Measurements from ENCODE around the gene JPH2.

Gene JPH2

DNA sequence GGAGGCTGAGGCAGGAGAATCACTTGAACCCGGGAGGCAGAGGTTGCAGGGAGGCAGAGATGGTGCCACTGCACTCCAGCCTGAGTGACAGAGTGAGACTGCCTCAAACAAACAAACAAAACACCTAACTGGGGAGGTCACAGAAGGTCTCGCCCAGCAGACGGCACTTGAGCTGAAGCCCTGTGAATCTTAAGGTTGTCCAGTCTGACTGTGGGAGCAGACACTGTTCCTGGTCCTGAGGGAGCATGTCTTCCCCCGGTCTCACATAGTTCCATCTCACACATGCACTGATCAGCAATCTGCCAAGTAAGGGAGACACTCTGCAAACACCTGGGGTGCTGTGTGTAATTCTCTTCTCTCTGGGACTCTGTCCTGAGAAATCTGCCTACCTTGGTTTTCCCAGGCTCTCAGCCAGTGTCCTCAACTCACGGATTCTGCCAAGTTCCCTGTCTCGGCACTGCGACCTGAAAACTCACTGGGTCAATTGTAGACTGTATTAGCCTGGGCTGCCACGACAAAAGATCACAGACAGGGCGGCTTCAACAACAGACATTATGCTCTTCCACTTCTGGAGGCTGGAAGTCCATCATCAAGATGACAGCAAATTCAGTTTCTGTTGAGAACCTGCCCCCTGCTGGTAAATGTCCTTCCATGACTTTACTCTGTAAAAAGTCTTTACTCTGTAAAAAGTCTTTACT is 94.3 kb downstream of the JPH2 start:
- H3K4me3 ChIP-seq (replicated peaks; ENCODE audit: low read depth, low read length): no peak overlapping the region
- TF ChIP-seq, protein P1, sequence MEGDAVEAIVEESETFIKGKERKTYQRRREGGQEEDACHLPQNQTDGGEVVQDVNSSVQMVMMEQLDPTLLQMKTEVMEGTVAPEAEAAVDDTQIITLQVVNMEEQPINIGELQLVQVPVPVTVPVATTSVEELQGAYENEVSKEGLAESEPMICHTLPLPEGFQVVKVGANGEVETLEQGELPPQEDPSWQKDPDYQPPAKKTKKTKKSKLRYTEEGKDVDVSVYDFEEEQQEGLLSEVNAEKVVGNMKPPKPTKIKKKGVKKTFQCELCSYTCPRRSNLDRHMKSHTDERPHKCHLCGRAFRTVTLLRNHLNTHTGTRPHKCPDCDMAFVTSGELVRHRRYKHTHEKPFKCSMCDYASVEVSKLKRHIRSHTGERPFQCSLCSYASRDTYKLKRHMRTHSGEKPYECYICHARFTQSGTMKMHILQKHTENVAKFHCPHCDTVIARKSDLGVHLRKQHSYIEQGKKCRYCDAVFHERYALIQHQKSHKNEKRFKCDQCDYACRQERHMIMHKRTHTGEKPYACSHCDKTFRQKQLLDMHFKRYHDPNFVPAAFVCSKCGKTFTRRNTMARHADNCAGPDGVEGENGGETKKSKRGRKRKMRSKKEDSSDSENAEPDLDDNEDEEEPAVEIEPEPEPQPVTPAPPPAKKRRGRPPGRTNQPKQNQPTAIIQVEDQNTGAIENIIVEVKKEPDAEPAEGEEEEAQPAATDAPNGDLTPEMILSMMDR (IDR thresholded peaks at IDR 0.05; ENCODE audit: low read depth, low read length, missing control alignments): peak; percentile 48
- DNase-seq (ENCODE audit: extremely low read depth, low read depth): no peak

DNA sequence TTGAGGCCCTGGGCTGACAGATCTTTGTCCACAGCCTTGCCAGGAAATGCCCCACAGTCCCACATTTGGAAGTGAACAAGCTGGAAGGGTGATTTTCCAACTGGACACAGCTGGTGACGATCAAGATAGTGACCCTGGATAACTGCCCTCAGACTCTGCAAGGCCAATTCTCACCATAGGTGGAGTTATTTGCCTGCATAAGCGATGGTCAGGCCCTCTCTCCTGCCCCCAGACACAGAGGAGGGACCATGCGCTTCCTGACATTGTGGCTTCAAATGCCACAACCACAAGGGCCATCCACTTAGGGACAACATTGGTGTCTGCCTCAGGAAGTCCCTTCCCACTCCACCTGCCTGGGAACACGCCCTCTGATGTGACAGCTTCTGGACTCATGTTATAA is 96.0 kb downstream of the JPH2 start:
- DNase-seq (ENCODE audit: extremely low read depth, low read depth): no peak
- TF ChIP-seq, protein P1 (IDR thresholded peaks at IDR 0.05; ENCODE audit: low read depth, low read length, missing control alignments): no peak
- H3K4me3 ChIP-seq (replicated peaks; ENCODE audit: low read depth, low read length): no peak overlapping the region

DNA sequence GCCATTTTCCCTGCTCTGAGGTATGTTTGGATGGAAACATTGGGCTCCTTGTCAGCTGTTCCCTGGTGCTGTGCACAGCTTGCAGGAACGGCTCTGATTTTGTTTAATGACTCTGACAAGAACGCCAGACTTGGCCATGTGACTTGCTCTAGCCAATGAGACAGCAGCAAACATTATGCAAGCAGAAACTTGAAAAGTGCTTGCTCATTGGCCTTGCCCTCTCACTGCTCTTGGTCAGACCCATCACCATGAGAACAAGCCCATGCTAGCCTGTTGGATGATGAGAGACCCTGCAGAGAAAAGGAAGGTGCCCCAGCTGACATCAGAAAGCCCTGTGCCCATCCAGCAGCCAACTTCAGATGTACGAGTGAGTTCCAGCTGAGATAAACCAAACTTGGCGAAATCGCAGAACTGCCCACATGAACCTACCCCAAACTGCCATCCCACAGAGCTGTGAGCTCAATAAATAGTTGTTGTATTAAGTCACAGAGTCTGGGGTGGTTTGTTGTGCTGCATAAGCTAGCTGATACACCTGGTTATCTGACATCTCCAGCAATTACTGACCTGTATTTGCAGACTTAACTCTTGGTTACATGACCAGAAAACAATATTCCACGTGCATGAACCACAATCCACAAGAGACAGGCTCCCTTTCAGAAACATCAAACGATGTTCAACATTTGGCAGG is 96.9 kb downstream of the JPH2 start:
- DNase-seq (ENCODE audit: extremely low read depth, low read depth): peak; percentile 44
- TF ChIP-seq, protein P1 (IDR thresholded peaks at IDR 0.05; ENCODE audit: low read depth, low read length, missing control alignments): no peak
- H3K4me3 ChIP-seq (replicated peaks; ENCODE audit: low read depth, low read length): no peak overlapping the region

DNA sequence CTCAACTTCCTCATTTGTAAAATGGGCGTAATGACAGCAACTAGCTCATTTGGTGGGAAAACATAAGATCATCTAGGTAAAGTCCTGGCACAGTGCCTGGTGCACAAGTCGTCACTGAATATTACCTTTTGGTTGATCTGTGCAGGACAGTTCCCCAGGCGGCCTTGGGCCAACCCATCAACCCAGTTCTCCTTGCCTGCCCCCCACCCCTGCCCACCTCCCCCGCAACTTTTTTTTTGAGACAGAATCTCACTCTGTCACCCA is 99.2 kb downstream of the JPH2 start:
- TF ChIP-seq, protein P1 (IDR thresholded peaks at IDR 0.05; ENCODE audit: low read depth, low read length, missing control alignments): no peak
- no peak overlapping the region for H3K4me3 ChIP-seq (replicated peaks; ENCODE audit: low read depth, low read length)
- no peak for DNase-seq (ENCODE audit: extremely low read depth, low read depth)

DNA sequence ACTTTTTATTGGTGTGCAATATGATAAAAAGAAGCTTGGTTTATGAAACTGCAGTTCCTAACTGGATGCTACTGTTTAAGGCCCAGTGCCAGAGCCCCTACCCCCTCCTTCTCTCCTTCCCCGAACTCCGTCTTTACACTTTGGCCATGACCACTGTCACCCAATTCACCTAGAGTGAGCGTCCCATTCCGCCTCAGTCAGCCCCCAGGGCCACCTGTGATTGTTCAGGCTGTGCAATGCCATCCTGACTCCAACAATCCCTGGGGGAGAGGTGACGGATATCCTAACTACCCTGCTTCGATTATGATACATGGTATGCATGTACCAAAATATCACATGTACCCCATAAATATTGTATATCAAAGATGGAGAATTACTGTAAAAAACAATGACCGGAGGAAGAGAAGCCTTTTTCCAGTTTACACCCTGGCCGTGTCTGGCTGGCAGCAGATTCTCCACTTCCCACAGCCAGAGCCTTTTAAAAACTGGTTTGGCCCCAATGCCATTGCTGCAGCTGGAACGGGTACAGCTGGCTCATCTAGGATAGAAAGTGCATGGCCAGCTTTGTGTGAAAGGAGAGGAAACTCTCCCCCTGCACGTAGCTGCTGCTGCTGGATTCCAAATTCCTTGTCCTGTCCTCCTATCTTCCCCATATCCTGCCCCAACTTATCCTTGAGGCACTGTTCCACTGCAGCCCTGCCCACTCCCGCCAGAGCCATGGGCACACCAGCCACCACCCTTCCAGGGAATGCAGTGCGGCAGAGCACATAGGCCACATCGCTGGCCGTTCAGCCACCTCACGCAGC is 99.7 kb downstream of the JPH2 start:
- DNase-seq (ENCODE audit: extremely low read depth, low read depth): no peak
- H3K4me3 ChIP-seq (replicated peaks; ENCODE audit: low read depth, low read length): no peak overlapping the region
- TF ChIP-seq, protein P1 (IDR thresholded peaks at IDR 0.05; ENCODE audit: low read depth, low read length, missing control alignments): no peak

DNA sequence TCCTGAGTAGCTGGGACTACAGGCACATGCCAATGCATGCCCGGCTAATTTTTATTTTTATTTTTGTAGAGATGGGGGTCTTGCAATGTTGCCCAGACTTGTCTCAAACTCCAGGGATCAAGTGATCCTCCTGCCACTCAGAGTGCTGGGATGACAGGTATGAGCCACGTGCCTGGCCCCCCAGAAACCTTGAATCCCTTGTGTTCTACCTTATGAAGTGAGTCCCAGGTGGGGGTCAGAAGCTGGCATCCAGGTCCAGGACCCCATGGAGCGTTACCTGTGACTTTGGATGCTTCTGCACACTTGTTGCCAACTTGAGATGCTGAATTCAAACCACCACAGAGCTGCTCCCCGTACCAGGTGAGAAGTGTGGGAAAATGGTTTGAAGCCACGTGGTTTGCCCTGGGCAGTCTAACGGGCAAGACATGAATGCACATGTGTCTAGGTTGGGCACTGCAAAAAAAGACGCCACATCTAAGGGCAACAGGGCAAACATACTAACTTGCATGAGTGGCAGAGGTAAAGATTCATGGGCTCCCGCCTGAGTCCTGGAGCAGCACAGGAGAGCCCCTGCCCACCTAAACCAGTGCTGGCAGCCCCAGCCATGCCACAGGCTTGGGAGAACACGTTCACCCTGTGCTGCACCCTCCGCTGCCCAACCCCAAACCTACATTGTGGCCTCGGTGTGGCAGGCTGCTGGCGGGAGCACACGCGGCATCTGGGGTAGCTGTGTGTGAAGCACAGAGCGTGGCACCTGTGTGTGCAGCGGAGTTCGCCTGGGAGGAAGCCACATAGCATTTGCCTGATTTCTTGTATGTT is 101.2 kb downstream of the JPH2 start:
- no peak overlapping the region for H3K4me3 ChIP-seq (replicated peaks; ENCODE audit: low read depth, low read length)
- TF ChIP-seq, protein P1 (IDR thresholded peaks at IDR 0.05; ENCODE audit: low read depth, low read length, missing control alignments): no peak
- DNase-seq (ENCODE audit: extremely low read depth, low read depth): no peak
